MCF 10A (cell line): ENCODE measurements around the gene ZNF74. TPM values are rescaled to one million over a fixed set of nuclear protein-coding genes. Genes with fewer than 3 reads are reported as not detected.
"Not testable (repeated sequence)": the region's sequence is repeated elsewhere in the genome, so short reads cannot be mapped to it uniquely, and the experiment has no call there.

Experiments
- BruUV-seq: library from RNA; stranded (reverse); fragments of 400-500 nt; replicated peaks from 2 replicates; lab custom pipeline; 2021; lab: Mats Ljungman, UMichigan
- CTCF ChIA-PET: fragments of 300-600 bp; sonication (Branson Sonifier 250); formaldehyde crosslinking; extraction: SDS; loops from one replicate; lab custom pipeline; 2021; ENCODE audit warnings: antibody characterized with exemption, inconsistent platforms; lab: Yijun Ruan, JAX
- POLR2A ChIA-PET: fragments of 300-600, 350-650 bp; sonication (Branson Sonifier 250); formaldehyde crosslinking; extraction: SDS; loops from one replicate; lab custom pipeline; 2020; ENCODE audit warnings: antibody characterized with exemption, inconsistent platforms; lab: Yijun Ruan, JAX
- DNase-seq: peaks from one replicate; pipeline ENCODE4 v3.0.0-alpha.2; 2018; ENCODE audit not compliant: unreplicated experiment
- H3K27ac Mint-ChIP-seq: one replicate; pipeline ENCODE4 v1.8.0; 2022; ENCODE audit warnings: mild to moderate bottlenecking, low read depth, mixed read lengths; ENCODE audit not compliant: unreplicated experiment
- H3K27me3 Mint-ChIP-seq: one replicate; pipeline ENCODE4 v1.8.0; 2022; ENCODE audit warnings: mixed read lengths; ENCODE audit not compliant: insufficient read depth, unreplicated experiment
- H3K36me3 Mint-ChIP-seq: one replicate; pipeline ENCODE4 v1.8.0; 2022; ENCODE audit warnings: mild to moderate bottlenecking, moderate library complexity, mixed read lengths; ENCODE audit not compliant: insufficient read depth, unreplicated experiment
- H3K4me1 Mint-ChIP-seq: one replicate; pipeline ENCODE4 v1.8.0; 2022; ENCODE audit warnings: mixed read lengths; ENCODE audit not compliant: insufficient read depth, unreplicated experiment
- H3K4me3 Mint-ChIP-seq: one replicate; pipeline ENCODE4 v1.8.0; 2022; ENCODE audit warnings: mild to moderate bottlenecking, moderate library complexity, mixed read lengths; ENCODE audit not compliant: unreplicated experiment
- H3K9me3 Mint-ChIP-seq: one replicate; pipeline ENCODE4 v1.8.0; 2022; ENCODE audit warnings: mixed read lengths; ENCODE audit not compliant: unreplicated experiment
- CTCF ChIP-seq: fragments of 200-600 bp; IDR thresholded peaks from one replicate; pipeline ENCODE4 v1.8.0; 2022; ENCODE audit warnings: antibody characterized with exemption, mild to moderate bottlenecking; ENCODE audit not compliant: unreplicated experiment
- intact Hi-C: fragments of 100-400 bp; cut with micrococcal nuclease; formaldehyde crosslinking; loops from 2 replicates; pipeline ENCODE4 v1.14.1; 2022
- total RNA-seq: library from RNA; stranded (reverse); gene quantifications from 2 replicates; pipeline ENCODE4 v1.2.3, GENCODE V29; 2022

ZNF74 gene
- total RNA-seq, 1 experiment from 2014 or later, result 10.4 TPM

DNA sequence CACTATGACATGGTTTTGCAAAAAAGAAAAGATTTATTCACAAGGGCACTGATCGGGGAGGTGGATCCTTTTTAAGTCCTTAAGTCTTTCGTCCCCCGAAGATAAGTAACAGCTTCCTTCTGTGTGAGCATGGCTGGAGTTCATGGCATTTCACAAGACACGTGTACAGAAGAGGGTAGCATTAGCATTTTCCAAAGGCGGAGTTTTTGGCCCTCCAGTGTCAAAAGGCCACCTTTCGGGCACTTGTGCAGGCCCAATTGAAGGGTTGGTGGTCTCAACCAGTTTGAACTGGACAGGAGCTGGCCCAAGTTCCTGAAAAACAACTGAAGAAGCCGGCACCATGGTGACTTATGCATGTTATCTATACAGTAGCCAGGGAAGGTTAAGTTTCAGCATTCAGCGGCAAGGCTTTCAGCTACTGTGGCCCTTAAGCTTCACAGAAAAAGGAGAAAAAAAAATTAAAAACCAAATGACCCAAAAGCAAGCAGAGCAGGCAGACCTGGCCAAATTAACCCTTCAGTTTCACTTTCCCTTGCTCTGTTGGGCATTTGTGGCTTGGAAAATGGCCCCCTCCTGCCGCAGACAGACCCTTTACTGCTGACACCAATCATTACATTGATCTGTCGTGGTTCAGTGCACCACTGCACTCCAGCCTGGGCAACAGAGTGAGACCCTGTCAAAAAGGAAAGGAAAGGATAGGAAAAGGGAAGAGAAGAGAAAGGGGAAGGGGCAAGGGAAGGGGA lies 18.7 kb downstream of the ZNF74 start:
- Mint-ChIP-seq H3K36me3 (no peaks in the 10 kb centered on the region), H3K27ac (no peak overlapping the region), H3K27me3 (no peaks in the 10 kb centered on the region), H3K9me3 (no peaks in the 10 kb centered on the region), H3K4me1 (no peaks in the 10 kb centered on the region), H3K4me3 (no peak overlapping the region)
- DNase-seq, result no peak
- BruUV-seq, result no TSS peak
- intact Hi-C loops, result no loop called here
- no peak for TF ChIP-seq CTCF
- POLR2A ChIA-PET, result no interaction called here
- CTCF ChIA-PET, result interaction anchor here (0.6 to 1.6 kb wide), 4 partner anchors 241 to 443 kb away, joined by 3 to 5 read pairs (median 3); no protein-coding TSS in a partner anchor

- Mint-ChIP-seq H3K36me3 (no peaks in the 10 kb centered on the region), H3K9me3 (no peaks in the 10 kb centered on the region), H3K27ac (no peak overlapping the region), H3K27me3 (no peaks in the 10 kb centered on the region), H3K4me3 (no peak overlapping the region), H3K4me1 (no peaks in the 10 kb centered on the region)
- intact Hi-C loops, result no loop called here
- DNase-seq, result no peak
- no TSS peak for BruUV-seq
- CTCF ChIA-PET, result interaction anchor here (0.6 to 1.6 kb wide), 3 partner anchors 240 to 443 kb away, joined by 3 to 5 read pairs (median 3); no protein-coding TSS in a partner anchor
- POLR2A ChIA-PET, result no interaction called here
- no peak for TF ChIP-seq CTCF
These were observed 19.5 kb downstream of the ZNF74 start for GRCh38 chr22:20413217-20414058.

GRCh38 chr22:20414059-20414440 lies 20.1 kb downstream of the ZNF74 start:
- intact Hi-C loops, result no loop called here
- DNase-seq, result no peak
- no TSS peak for BruUV-seq
- H3K4me1 Mint-ChIP-seq, result no peaks in the 10 kb centered on the region
- ChIA-PET CTCF (no interaction called here), POLR2A (no interaction called here)
- no peaks in the 10 kb centered on the region for H3K27me3 Mint-ChIP-seq
- H3K27ac Mint-ChIP-seq, result no peak overlapping the region
- TF ChIP-seq CTCF, result no peak
- H3K9me3 Mint-ChIP-seq, result no peaks in the 10 kb centered on the region
- H3K36me3 Mint-ChIP-seq, result no peaks in the 10 kb centered on the region
- H3K4me3 Mint-ChIP-seq, result no peak overlapping the region

DNA sequence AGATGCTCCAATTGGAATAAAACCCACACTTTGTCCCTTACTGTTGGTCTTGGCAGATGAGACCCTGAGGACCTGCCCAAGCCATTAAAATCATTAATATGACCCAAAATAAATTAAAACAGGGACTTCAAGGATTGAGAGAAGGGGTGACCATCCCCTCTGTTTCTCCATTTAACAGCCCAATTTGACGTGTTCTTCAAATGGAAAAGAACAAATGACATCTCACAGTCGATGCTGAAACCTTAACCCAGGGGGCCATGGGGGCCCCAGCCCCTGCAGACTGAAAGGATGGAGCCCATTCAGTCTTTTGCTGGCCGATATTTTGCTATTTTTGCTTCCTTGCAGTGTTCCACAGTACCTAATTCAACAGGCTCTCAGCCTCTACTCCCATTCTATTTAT lies 20.5 kb downstream of the ZNF74 start:
- Mint-ChIP-seq H3K4me3 (no peak overlapping the region), H3K27ac (no peak overlapping the region), H3K27me3 (no peaks in the 10 kb centered on the region), H3K4me1 (no peaks in the 10 kb centered on the region), H3K36me3 (no peaks in the 10 kb centered on the region), H3K9me3 (no peaks in the 10 kb centered on the region)
- DNase-seq, result no peak
- ChIA-PET CTCF (no interaction called here), POLR2A (no interaction called here)
- no peak for TF ChIP-seq CTCF
- BruUV-seq, result no TSS peak
- intact Hi-C loops, result no loop called here

GRCh38 chr22:20415241-20415640 lies 21.3 kb downstream of the ZNF74 start:
- H3K27ac Mint-ChIP-seq, POLR2A ChIA-PET, CTCF ChIA-PET, DNase-seq, H3K4me1 Mint-ChIP-seq, intact Hi-C loops, BruUV-seq, H3K4me3 Mint-ChIP-seq, H3K27me3 Mint-ChIP-seq, H3K9me3 Mint-ChIP-seq, H3K36me3 Mint-ChIP-seq: not testable (repeated sequence)

DNA sequence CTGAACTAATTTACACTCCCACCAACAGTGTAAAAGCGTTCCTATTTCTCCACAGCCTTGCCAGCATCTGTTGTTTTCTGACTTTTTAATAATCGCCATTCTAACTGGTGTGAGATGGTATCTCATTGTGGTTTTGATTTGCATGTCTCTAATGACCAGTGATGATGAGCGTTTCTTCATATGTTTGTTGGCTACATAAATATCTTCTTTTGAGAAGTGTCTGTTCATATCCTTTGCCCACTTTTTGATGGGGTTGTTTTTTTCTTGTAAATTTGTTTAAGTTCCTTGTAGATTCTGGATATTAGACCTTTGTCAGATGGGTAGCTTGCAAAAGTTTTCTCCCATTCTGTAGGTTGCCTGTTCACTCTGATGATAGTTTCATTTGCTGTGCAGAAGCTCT lies 21.7 kb downstream of the ZNF74 start:
- H3K36me3 Mint-ChIP-seq, H3K4me3 Mint-ChIP-seq, BruUV-seq, H3K4me1 Mint-ChIP-seq, H3K27me3 Mint-ChIP-seq, H3K9me3 Mint-ChIP-seq, DNase-seq, CTCF ChIA-PET, H3K27ac Mint-ChIP-seq, POLR2A ChIA-PET, intact Hi-C loops: not testable (repeated sequence)
